ENCODE data around the gene FCHO1. TPM values are rescaled to one million over a fixed set of nuclear protein-coding genes. Genes with fewer than 3 reads are reported as not detected.
"Not testable (repeated sequence)": the region's sequence is repeated elsewhere in the genome, so short reads cannot be mapped to it uniquely, and the experiment has no call there.

Gene FCHO1
- total RNA-seq, 1 donor from 2014 or later, result 2.6 TPM

DNA sequence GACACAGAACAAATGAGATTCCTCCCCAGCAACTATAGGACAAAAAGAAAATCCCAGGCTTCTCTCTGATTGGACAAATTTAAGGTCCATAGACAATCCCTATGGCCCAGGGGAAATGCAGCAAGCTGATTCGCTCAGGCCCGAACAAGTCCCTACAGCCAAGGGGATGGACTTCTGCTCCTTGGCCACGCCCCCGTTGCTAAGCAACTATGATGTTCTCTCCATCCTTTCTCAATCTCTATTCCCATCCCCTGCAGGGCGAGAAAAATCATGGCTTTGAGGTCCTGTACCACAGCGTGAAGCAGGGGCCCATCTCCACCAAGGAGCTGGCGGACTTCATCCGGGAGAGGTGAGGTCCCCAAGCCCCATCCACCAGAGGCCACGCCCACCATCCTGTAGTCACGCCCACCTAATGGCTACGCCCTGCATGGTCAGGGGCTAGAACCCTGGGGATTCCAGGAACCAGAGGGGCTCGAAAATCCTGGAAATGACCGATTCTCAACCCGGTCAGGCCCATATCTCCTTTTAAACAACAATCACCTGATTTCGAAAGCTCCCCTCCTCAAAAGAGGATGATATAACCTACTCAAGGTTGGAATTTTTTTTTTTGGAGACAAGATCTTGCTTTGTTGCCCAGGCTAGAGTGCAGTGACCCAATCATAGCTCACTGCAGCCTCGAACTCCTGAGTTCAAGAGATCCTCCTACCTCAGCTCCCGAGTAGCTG, 11.4 kb downstream of the FCHO1 start:
- DNase-seq (ENCODE audit: low spot score), result no peak

DNA sequence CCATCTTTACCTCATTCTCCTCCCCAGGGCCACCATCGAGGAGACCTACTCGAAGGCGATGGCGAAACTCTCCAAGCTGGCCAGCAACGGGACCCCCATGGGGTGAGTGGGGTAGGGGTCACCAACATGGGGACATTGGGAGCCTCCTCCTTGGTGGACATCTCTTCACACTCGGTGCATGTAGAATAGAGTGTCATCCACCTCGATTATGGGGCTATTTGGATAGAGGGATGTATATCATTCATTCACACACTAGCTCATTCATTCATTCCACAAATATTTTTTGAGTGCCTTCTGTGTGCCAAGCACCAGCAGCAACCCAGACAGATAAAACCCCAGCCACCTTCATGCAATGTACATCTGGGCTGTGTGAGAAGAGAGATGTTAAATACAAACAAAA, 13.1 kb downstream of the FCHO1 start:
- no peak for DNase-seq (ENCODE audit: low spot score)

DNA sequence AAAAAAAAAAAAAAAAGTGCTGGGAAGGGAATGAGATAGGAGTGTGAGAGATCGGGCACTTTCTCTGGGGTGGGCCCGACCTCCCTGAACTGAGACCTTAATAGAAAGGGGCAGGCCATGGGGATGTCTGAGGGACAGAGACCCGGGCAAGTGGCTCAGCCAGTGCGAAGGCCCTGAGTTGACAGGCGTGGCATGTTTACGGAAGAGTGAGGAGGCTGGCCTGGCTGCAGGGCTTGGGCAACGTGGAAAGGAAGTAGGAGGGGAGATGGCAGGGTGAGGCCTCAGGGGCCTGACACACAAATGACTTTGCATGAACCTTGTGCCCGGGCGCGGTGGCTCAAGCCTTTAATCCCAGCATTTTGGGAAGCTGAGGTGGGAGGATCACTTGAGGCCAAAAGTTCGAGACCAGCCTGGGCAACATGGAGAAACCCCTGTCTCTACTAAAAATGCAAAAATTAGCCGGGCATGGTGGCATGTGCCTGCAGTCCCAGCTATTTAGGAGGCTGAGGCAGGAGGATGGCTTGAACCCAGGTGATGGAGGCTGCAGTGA, 13.9 kb downstream of the FCHO1 start:
- no peak for DNase-seq (ENCODE audit: low spot score)

DNA sequence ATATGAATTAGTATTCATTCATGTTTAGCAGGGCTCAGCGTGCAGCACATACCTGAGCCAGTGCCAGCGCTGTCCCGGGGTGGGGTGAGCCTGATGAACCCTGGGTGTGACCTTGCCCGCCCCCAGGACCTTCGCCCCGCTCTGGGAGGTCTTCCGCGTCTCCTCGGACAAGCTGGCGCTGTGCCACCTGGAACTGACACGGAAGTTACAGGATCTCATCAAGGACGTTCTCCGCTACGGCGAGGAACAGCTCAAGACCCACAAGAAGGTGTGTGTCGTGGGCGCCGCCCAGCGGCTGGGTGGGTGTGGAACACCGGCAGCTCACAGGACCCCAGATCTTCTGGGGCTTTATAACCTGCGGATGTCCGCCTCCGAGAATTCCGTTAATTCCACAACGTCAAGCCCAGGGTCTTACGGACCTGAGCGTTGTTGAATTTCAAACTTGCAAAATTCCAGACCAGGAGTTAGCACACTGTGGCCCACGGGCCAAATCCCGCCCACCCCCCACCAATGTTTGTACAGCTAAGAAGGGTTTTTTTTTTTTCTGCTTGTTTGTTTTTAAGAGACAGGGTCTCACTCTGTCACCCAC, 15.4 kb downstream of the FCHO1 start:
- DNase-seq (ENCODE audit: low spot score), result peak; percentile 94

DNA sequence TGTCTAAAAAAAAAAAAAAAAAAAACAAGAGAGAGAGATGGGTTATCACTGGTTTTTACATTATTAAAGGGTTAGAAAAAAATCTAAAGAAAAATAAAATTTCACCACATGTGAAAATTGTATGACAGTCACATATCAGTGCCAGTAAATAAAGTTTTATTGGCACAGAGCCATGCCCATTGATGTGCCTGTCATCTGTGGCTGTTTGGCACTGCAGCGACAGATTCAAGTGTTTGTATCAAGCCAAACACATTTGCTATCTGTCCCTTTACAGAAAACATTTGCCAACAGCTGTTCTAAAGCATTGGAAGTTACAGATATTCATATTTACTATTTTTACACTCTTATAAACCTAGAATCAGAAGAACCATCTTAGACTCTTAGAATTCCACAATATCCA, 16.3 kb downstream of the FCHO1 start:
- DNase-seq (ENCODE audit: low spot score), result no peak

DNA sequence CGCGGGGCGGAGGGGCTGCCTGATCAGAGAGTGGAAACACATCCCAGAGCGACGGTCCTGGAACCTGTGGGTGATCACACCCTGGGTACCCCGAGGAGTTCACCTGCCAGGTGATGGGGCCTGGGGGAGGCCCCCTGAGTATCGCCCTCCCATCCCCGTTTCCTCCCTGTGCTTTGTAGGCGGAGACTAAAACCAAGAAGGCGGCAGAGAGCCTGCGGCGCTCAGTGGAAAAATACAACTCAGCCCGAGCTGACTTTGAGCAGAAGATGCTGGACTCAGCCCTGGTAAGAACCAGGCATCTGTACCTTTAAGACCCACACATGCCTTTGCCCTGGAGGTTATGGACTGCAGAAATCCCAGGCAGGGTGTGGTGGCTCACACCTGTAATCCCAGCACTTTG, 19.3 kb downstream of the FCHO1 start:
- DNase-seq (ENCODE audit: low spot score), result no peak

DNA sequence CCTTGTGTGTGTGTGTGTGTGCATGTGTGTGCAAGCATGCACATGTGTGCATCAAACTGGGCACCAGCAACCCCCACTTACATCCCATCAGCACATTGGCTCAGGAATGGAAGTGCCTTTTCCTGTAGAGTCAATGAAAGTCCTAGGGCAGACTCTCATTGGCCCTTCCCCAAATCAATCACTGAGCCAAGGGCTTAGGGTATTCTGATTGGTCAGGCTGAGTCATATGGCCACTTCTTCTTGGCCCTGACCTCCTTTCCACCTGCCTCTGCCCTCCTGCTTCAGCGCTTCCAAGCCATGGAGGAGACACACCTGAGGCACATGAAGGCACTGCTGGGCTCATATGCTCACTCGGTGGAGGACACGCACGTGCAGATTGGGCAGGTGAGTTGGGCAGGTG, 20.9 kb downstream of the FCHO1 start:
- DNase-seq (ENCODE audit: low spot score), result no peak

DNA sequence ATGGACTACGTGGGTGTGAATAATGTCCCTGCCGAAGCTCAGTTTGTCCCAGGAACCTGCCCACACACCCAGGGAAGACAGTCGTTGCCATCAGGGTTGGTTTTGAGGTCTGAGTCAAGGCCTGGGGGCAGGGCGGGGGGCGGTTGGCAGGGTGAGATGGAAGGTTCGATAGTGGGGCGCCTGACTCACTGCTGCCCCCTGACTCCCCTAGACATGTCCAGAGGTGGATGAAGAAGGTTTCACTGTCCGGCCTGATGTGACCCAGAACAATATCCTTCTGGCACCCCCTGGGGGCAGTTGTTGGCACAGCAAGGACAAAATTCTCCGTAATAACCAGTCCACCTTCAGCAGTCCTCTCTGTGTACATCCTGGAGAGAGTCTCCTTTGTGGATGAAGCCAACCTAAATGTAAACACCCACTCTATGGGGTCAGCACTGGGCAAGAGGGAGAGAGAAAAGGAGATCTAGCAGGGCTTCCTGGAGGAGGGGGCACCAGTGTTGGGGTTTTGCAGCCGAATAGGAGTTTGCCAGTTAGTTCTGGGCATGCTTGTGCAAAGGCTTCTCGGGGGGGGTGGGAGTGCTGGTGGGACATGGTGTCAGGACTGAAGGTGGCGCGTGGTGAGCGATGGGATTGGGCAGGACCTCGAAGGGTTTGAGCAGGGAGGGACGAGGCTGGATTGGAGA, 24.1 kb downstream of the FCHO1 start:
- DNase-seq (ENCODE audit: low spot score), result no peak

DNA sequence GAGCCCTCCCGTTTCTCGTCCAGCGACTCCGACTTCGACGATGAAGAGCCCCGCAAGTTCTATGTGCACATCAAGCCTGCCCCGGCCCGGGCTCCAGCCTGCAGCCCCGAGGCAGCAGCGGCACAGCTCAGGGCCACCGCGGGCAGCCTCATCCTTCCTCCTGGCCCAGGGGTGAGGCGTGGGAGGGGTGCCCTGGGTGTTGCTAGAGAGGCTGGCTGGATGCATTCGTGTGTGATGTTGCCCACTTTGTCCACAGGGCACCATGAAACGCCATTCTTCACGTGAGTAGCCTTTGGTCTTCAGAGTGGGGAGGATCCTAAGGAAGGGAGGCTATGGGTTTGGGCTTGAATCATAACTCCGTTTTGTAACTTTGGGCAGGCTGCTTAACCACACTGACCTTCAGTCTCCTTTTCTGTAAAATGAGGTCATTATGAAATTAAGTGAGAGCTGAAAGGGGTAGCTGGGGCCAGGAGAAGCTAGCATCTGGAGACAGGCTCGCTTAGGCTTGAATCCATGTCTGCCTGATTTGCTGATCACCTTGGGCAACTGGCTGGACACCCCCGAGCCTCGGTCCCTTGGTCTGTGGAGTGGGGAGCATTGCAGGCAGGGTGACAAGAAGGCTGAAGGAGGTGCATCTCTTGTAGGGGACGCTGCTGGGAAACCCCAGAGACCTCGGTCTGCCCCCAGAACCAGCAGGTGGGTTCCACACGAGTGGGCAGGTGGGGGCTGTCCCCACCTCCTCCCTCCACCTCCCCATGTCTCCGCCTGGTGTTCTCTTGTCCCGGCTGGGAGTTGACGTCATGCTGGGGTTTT, 24.9 kb downstream of the FCHO1 start:
- no peak for DNase-seq (ENCODE audit: low spot score)

DNA sequence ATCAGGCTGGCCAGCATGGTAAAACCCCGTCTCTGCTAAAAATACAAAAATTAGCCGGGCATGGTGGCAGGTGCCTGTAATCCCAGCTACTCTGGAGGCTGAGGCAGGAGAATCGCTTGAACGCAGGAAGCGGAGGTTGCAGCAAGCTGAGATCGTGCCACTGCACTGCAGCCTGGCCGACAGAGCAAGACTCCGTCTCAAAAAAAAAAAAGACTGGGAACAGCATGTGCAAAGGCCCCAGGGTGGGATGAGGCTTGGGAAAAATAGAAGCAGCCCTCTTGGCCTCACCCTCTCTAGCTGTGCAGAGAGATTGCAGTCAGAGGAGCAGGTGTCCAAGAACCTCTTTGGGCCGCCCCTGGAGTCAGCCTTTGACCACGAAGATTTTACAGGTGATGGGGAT, 26.6 kb downstream of the FCHO1 start:
- DNase-seq (ENCODE audit: low spot score), result not testable (repeated sequence)

DNA sequence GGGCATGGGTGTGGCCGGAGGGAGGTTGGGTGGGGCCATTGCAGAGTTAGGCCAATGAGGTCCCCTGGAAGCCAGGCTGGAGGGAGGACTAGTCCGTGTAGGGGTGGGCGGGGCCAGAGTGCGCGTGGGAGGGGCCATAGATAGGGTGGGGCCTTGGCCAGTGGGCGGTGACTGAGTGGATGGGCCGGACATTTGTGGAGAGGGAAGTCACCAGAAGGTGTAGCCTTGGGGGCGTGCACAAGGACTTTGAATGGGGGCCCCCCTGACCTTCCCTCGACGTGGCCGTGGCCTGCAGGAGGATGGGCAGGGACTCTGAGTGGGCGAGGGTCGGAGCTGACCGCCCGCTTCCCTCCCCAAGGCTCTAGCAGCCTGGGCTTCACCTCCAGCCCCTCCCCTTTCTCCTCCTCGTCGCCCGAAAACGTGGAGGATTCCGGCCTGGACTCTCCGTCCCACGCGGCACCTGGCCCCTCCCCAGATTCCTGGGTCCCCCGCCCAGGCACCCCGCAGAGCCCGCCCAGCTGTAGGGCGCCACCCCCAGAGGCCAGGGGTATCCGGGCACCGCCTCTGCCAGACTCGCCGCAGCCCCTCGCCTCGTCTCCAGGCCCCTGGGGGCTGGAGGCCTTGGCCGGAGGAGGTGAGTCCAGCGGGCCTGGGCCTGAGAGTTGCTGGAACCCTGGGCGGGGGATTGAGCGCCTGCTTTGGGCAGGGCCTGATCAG, 27.1 kb downstream of the FCHO1 start:
- no peak for DNase-seq (ENCODE audit: low spot score)

DNA sequence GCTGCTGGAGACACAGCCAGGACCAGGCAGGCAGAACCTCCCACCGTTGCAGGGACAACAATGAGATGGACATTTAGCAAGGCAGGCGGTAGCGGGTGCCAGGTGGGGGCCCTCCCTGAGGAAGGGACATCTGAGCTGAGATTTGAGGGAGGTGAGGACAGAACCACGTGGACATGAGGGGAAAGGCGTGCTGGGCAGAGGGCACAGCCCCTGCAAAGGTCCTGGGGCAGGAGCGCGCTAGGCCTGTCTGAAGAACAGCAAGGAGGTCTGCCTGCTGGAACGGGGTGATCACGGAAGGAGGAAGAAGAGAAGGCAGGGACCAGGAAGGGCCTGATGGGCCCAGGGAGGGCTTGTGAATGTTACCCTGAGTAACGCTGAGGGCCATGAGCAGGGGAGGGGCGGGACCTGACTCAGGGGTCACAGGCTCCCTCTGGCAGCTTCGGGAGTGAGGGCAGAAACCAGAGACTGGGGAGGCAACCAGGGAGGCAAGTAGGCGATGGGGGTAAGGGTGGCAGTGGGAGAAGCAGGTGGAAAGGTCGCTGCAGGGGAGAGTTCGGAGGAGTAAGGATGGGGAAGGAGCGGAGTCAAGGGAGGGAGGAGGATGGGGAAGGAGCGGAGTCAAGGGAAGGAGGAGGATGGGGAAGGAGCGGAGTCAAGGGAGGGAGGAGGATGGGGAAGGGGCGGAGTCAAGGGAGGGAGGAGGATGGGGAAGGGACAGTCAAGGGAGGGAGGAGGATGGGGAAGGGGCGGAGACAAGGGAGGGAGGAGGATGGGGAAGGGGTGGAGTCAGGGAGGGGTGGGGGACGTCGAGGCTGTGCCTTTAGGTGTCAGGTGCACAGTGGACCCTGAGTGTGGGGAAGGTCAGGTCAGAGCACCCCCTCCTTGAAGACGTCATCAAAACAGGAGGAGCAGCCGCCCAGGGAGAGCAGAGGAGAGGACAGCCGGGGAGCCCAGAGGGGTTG, 28.0 kb downstream of the FCHO1 start:
- DNase-seq (ENCODE audit: low spot score), result no peak

DNA sequence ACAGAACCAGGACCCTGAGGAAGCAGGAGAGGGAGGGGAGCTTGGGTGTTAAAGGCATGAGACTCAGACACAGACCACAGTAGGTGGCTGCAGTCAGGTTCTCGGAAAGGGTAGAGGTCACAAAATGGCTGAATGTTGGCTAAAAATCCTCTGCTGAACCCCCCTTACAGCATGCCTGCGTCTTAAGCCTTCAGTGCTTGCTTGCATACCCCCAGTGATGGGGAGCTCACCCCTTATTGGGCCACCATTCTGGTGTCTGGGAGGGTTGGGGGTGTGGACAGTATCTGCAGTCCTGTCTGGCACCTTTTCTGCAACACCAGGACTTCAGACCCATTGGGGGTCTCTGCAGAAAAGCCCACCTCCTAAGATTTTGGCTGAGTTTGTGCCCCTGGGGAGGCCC, 29.5 kb downstream of the FCHO1 start:
- no peak for DNase-seq (ENCODE audit: low spot score)

DNA sequence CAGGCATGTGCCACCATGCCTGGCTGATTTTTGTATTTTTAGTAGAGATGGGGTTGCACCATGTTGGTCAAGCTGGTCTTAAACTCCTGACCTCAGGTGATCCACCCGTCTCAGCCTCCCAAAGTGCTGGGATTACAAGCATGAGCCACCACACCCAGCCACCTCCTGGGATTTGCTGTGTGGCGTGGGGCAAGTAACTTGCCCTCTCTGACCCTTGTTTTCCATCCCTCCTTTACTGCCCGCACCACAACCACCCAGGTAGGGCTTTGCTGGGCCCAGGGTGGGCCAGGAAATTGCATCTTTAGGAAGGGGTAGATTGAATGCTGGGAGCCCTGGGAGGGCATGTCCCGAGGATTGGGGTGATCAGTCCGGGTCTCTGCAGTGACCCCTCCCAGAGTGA, 32.4 kb downstream of the FCHO1 start:
- DNase-seq (ENCODE audit: low spot score), result not testable (repeated sequence)

DNA sequence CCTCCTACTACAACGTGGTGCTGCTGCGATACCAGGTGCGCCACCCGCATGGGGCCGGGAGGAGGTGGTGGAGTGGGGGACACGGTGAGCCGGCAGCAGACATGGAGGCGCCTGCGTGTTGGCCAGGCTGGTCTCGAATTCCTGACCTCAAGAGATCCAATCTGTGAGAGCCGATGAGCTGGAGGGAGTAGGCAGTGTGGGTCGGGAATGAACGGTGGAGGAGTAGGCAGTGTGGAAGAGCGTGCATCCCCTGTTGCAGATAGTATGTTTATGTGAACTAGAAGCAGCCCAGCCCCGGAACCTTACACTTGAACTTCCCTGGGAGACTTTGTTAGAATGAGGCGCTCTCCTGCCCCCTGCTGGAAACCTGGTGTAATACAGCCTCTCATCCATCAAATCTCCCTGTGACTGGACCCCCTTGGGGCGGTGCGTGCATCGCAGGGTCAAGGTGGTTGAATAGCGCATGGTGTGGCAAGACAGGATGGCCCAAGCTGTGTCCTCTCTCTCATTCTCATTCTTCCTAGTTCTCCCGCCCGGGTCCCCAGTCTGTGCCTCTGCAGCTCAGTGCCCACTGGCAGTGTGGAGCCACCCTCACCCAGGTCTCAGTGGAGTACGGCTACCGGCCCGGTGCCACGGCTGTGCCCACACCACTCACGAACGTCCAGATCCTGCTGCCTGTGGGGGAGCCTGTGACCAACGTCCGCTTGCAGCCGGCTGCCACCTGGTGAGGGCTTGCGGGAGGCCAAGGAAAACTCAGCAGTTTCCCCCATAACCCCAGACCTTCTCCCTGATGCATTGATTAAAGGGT, 33.1 kb downstream of the FCHO1 start:
- no peak for DNase-seq (ENCODE audit: low spot score)

DNA sequence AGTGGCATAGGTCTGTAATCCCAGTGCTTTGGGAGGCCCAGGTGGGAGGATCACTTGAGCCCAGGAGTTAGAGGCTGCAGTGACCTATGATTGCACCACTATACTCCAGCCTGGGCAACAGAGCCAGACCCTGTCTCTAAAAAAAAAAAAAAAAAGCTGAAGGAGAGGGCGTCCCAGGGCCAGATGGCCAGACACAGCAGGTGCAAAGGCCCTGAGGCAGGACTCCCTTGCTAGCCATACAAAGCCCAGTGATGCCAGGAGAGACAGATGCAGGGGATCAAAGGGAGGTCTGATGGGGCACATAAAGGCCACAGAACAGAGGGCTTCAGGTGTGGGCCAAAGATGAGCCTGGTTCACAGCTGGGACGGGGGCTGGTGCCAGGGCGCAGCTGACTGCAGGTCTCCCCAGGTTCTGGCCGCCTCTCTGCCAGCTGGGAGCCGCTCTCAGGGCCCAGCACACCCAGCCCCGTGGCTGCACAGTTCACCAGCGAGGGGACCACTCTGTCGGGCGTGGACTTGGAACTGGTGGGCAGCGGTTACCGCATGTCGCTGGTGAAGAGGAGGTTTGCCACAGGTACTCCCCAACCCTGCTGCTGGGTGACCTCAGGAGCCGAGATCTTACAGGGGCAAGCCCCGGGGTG, 36.1 kb downstream of the FCHO1 start:
- no peak for DNase-seq (ENCODE audit: low spot score)

DNA sequence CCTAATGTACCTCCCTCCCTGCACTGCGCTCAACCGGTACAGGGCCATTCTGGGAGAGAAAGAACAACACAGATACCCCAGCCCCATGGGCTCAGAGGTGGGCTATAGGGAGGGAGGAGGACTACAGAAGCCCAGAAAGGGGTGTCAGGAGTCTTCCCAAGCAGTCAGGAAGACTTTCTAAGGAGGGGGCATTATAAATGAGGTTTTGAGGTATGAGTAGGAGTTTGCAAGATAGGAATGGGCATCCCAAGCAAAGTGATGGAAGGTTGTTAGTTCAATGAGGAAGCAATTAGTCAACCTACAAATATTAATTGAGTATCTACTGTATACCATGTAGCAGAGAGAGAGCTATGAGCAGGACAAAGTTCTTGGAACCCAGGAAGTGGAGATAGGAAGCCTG, 37.4 kb downstream of the FCHO1 start:
- DNase-seq (ENCODE audit: low spot score), result no peak

DNA sequence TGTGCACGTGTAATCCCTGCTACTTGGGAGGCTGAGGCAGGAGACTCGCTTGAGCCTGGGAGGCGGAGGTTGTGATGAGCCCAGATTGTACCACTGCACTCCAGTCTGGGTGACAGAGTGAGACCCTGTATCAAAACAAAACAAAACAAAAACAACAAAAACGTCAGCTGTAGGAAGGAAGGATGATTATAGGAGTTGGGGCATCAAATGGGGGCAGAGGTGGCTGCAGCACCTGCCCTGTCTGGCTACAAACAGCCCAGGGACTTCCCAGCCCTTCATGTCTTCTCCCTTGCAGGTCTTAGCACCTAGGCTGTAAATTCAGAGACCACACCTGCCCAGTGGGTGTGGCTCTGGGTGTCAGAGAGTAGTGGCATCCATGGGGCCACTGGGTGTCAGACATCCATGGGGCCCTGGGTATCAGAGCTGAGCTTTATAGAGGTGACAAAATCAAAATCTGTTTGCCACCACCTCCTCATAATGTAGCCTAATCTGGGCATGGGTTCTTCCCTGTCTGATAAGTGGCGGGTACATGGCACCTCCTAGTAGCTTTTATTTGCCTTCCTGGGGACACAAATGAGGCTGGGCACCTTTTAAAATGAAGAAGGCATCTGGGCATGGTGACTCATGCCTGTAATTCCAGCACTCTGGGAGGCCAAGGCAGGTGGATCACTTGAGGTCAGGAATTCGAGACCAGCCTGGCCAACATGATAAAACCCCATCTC, 38.9 kb downstream of the FCHO1 start:
- no peak for DNase-seq (ENCODE audit: low spot score)
